ENCODE measurements around the gene ADGRD2. TPM values are rescaled to one million over a fixed set of nuclear protein-coding genes. Genes with fewer than 3 reads are reported as not detected.

The ADGRD2 gene
- total RNA-seq, 1 donor from 2014 or later: not detected

DNA sequence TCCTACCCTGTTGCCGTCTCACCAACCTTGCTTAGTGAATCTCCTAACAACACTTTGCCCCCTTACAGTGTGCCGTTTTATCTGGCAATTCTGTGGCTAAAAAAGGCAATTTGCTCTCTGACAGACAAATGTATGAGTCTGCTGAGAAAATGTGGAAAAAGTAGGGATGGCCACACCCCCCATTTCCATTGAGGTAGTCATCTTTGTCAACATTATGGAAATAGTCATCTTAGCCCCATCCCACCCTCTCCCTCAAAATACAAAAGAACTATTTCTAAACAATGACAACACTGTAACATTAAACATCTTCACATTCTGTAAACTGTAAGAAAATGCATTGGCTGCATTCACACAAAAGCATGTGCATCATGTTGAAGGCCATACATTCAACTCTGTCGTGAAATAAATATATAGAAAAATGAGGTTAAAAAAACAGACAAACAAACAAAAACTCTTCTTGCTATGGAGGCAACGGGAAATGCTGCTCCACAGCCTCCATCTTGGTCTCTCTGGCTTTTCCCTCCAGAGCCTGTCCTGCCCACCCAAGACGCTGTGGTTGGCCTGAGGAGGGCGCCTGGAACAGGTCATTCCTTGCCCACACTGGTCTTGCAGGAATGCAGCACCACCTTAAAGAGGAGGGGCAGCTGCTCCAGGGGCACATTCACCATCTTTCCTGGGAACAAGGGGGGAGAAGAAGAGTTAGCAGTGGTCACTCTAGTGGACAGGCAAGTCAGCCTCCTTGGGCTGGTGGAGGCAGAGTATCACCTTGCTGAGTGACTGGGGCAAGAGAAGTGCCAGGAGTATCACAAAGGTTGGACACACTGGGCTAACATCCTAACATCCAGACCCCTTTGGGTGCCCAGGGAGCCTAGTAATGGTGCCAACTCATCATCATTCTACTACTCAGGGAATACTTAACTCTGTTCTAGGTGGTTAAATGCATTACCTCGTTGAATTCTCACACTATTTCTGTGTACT is 72.2 kb downstream of the ADGRD2 start:
- TF ChIP-seq, protein P1, sequence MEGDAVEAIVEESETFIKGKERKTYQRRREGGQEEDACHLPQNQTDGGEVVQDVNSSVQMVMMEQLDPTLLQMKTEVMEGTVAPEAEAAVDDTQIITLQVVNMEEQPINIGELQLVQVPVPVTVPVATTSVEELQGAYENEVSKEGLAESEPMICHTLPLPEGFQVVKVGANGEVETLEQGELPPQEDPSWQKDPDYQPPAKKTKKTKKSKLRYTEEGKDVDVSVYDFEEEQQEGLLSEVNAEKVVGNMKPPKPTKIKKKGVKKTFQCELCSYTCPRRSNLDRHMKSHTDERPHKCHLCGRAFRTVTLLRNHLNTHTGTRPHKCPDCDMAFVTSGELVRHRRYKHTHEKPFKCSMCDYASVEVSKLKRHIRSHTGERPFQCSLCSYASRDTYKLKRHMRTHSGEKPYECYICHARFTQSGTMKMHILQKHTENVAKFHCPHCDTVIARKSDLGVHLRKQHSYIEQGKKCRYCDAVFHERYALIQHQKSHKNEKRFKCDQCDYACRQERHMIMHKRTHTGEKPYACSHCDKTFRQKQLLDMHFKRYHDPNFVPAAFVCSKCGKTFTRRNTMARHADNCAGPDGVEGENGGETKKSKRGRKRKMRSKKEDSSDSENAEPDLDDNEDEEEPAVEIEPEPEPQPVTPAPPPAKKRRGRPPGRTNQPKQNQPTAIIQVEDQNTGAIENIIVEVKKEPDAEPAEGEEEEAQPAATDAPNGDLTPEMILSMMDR (IDR thresholded peaks at IDR 0.05; ENCODE audit: insufficient read depth, low read length, severe bottlenecking): no peak
- FAIRE-seq (no peak), DNase-seq (ENCODE audit: low read depth) (no peak)
- Histone ChIP-seq H3K27me3 (ENCODE audit: control insufficient read depth, insufficient read depth, low read length) (no peaks in the 10 kb centered on the region), H3K4me3 (ENCODE audit: low read depth, low read length) (no peak overlapping the region), H3K36me3 (ENCODE audit: control insufficient read depth, insufficient read depth, low read length) (no peaks in the 10 kb centered on the region)

GRCh38 chr9:124526174-124526573 is 75.9 kb downstream of the ADGRD2 start:
- H3K4me3 ChIP-seq (ENCODE audit: low read depth, low read length): no peak overlapping the region
- H3K36me3 ChIP-seq (ENCODE audit: control insufficient read depth, insufficient read depth, low read length): no peaks in the 10 kb centered on the region
- H3K27me3 ChIP-seq (ENCODE audit: control insufficient read depth, insufficient read depth, low read length): no peaks in the 10 kb centered on the region
- no peak for FAIRE-seq
- TF ChIP-seq, protein P1 (IDR thresholded peaks at IDR 0.05; ENCODE audit: insufficient read depth, low read length, severe bottlenecking): no peak
- DNase-seq (ENCODE audit: low read depth): no peak

DNA sequence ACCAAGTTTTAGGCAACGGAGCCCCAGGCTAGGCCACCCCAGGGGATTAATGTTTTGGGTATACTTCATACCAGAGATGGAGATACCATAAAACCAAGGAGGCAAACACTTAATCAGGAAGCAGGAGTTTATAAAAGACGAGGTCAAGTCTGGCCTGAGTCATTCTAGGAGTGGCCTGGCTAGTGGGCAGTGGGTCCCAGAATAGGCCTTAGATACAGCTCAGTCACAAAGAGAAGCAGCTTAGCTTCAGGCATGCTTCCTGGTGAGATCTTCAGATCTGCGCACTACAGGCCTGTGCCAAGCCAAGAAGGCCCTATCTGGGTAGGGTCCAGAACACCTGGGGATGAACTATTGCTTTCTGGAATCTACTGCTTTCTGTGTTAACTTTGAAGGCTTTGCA is 77.5 kb downstream of the ADGRD2 start:
- FAIRE-seq (no peak), DNase-seq (ENCODE audit: low read depth) (no peak)
- H3K4me3 ChIP-seq (ENCODE audit: low read depth, low read length): no peak overlapping the region
- H3K27me3 ChIP-seq (ENCODE audit: control insufficient read depth, insufficient read depth, low read length): no peaks in the 10 kb centered on the region
- TF ChIP-seq, protein P1 (IDR thresholded peaks at IDR 0.05; ENCODE audit: insufficient read depth, low read length, severe bottlenecking): no peak
- no peaks in the 10 kb centered on the region for H3K36me3 ChIP-seq (ENCODE audit: control insufficient read depth, insufficient read depth, low read length)

Other genes with a start within 250 kb of the ADGRD2 start
- 8.4 and 14.7 TPM in 2 replicates for gene NEK6, start 192.5 kb upstream of the ADGRD2 start, total RNA-seq
- gene PSMB7, start 35.0 kb upstream of the ADGRD2 start, total RNA-seq: 275 and 335 TPM in 2 replicates
- not detected in 2 replicates for gene NR5A1, start 56.9 kb downstream of the ADGRD2 start, total RNA-seq